Psoas muscle (tissue), 8 donors: ENCODE results near the gene ZNF808. TPM values are rescaled to one million over a fixed set of nuclear protein-coding genes. Genes with fewer than 3 reads are reported as not detected.
"Not testable (repeated sequence)": the region's sequence is repeated elsewhere in the genome, so short reads cannot be mapped to it uniquely, and the experiment has no call there.

Source experiments
- ATAC-seq, 4 donors: fragments of 200-7000 bp; cut with Tn5 transposase; one replicate each; pipeline ENCODE4 v1.9.1; 2020; ENCODE audit warnings: moderate library complexity in 3 of 4, mild to moderate bottlenecking in 2 of 4
- DNase-seq, 2 donors: peaks; one replicate each; pipeline ENCODE4 v3.0.0-alpha.2; 2020
- H3K27ac ChIP-seq: fragments of 200-600 bp; one replicate; pipeline ENCODE4 v1.8.0; 2022
- H3K27me3 ChIP-seq, 3 donors: fragments of 200-600 bp in 1 of 3; one replicate each; pipeline versions ENCODE4 v1.6.1 to v1.8.0; 2013 to 2022; ENCODE audit warnings: low read length in 2 of 3, mild to moderate bottlenecking in 2 of 3, moderate library complexity in 1 of 3; ENCODE audit not compliant: insufficient read depth in 3 of 3
- H3K36me3 ChIP-seq, 2 donors: fragments of 200-600 bp in 1 of 2; one replicate each; pipeline versions ENCODE4 v1.6.1 to v1.8.0; 2013 to 2022; ENCODE audit warnings: low read depth in 1 of 2, mild to moderate bottlenecking in 1 of 2, moderate library complexity in 1 of 2; ENCODE audit not compliant: insufficient read depth in 1 of 2
- H3K4me1 ChIP-seq: fragments of 200-600 bp; one replicate; pipeline ENCODE4 v1.8.0; 2022
- H3K4me3 ChIP-seq: fragments of 200-600 bp; one replicate; pipeline ENCODE4 v1.8.0; 2022; ENCODE audit warnings: mild to moderate bottlenecking
- H3K9me3 ChIP-seq: fragments of 200-600 bp; one replicate; pipeline ENCODE4 v1.8.0; 2022
- CTCF ChIP-seq: fragments of 200-600 bp; IDR thresholded peaks from one replicate; pipeline ENCODE4 v1.8.0; 2022; ENCODE audit warnings: antibody characterized with exemption
- WGBS, 3 donors: extraction: QIAGEN DNeasy Blood & Tissue Kit; methylation state at CpG; one replicate each; pipeline versions ENCODE4 v1.1.6 to v1.1.7; 2013; 5-methylcytosine and 5-hydroxymethylcytosine counted together
- intact Hi-C, 2 donors: fragments of 100-400 bp; cut with DNase I; formaldehyde crosslinking; loops; one replicate each; pipeline versions ENCODE4 v1.11.0 to v1.14.2; 2022
- polyA plus RNA-seq, 3 donors: library from polyadenylated mRNA; stranded (reverse); fragments of 200-250 nt; gene quantifications; one replicate each; pipeline ENCODE4 v1.2.3, GENCODE V29; 2013
- total RNA-seq, 4 donors: library from RNA; stranded (reverse); fragmentation: NEBNext Ultra II Directional in 2 of 4; extraction: Animal tissue kit (Norgen Biotek cat#: 25700) in 2 of 4; gene quantifications; one replicate each; pipeline versions ENCODE4 v1.2.1 to v1.2.4, GENCODE V29; 2021 to 2023
- donor health status: healthy with polysubstance abuse.
- donor health status: DM: no; HTN: no; CAD: no; lungs with moderate emphysema.
- donor health status: Bipolar disorder and iron deficiency.
- donor health status: healthy.
- donor health status: DM: yes; HTN: yes; CAD: no.
- donor health status: DM: no; HTN: no; CAD: no.
- donor health status: DM: no; HTN: no; CAD: no.
- donor health status: DM: yes; HTN: yes; CAD: no.

ZNF808 gene
- total and polyA plus RNA-seq, 7 donors = 0.83 to 12.6 (median 7.7) TPM

- H3K4me3 ChIP-seq = no peak overlapping the region
- ATAC-seq (no peak), DNase-seq (no peak)
- H3K36me3 ChIP-seq = peaks cover 0 to 4% of the 10 kb centered on the region in 2 donors
- intact Hi-C loops = no loop called here
- H3K9me3 ChIP-seq = peaks cover 28% of the 10 kb centered on the region
- no peak for TF ChIP-seq CTCF
- no peaks in the 10 kb centered on the region for H3K4me1 ChIP-seq
- H3K27ac ChIP-seq = no peak overlapping the region
- WGBS, 3 donors = 79 to 88% (median 88%) methylated on average over 6 of the region's 6 CpGs
- H3K27me3 ChIP-seq = no peaks in the 10 kb centered on the region
Measured at GRCh38 chr19:52566121-52566520, 38.7 kb downstream of the ZNF808 start.

DNA sequence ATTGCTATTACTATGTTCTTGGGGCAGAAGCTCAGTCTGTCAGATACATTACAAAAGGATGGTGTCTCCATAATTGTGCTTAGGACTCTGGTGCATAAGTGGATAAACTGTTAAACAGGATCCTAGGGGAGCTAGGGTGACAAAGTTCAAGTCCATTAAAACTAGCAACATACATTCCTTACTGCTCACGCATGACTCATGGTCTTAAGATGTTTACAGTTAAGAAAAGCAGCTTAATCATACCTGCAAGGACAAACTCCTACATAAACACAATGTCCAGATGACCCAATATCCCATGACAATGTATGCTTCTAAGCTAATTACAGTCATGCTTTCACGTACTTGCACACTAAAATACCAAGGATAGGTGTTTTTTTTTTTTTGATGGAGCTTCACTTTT, 39.1 kb downstream of the ZNF808 start:
- H3K27me3 ChIP-seq = no peaks in the 10 kb centered on the region
- H3K36me3 ChIP-seq = peaks cover 0 to 4% of the 10 kb centered on the region in 2 donors
- H3K9me3 ChIP-seq = peaks cover 25% of the 10 kb centered on the region
- H3K27ac ChIP-seq = no peak overlapping the region
- intact Hi-C loops = no loop called here
- H3K4me3 ChIP-seq = no peak overlapping the region
- no peaks in the 10 kb centered on the region for H3K4me1 ChIP-seq
- ATAC-seq = no peak
- 88 to 94% (median 90%) methylated on average over 2 of the region's 2 CpGs for WGBS, 3 donors
- no peak for TF ChIP-seq CTCF
- DNase-seq = no peak

GRCh38 chr19:52567921-52568320, 40.5 kb downstream of the ZNF808 start:
- Histone ChIP-seq H3K27ac (no peak overlapping the region), H3K27me3 (no peaks in the 10 kb centered on the region), H3K4me1 (no peaks in the 10 kb centered on the region), H3K9me3 (peaks cover 19% of the 10 kb centered on the region), H3K36me3 (peaks cover 0 to 16% of the 10 kb centered on the region in 2 donors), H3K4me3 (no peak overlapping the region)
- DNase-seq (no peak), ATAC-seq (no peak)
- no peak for TF ChIP-seq CTCF
- intact Hi-C loops = no loop called here
- WGBS, 3 donors = 93 to 96% (median 95%) methylated on average over 14 of the region's 14 CpGs

- intact Hi-C loops, H3K27me3 ChIP-seq, H3K4me1 ChIP-seq, H3K9me3 ChIP-seq: not testable (repeated sequence)
- H3K27ac ChIP-seq = peak overlapping the region; percentile 78
- ATAC-seq (peak; percentile 12 to 24 (median 18)), DNase-seq (peak; percentile 34 to 60)
- peak overlapping the region; percentile 87 for H3K4me3 ChIP-seq
- peaks cover 0 to 28% of the 10 kb centered on the region in 2 donors for H3K36me3 ChIP-seq
- WGBS, 3 donors = 5 to 7% (median 5%) methylated on average over 13 of the region's 13 CpGs
Measured at GRCh38 chr19:52569638-52569999, 42.2 kb downstream of the ZNF808 start.

DNA sequence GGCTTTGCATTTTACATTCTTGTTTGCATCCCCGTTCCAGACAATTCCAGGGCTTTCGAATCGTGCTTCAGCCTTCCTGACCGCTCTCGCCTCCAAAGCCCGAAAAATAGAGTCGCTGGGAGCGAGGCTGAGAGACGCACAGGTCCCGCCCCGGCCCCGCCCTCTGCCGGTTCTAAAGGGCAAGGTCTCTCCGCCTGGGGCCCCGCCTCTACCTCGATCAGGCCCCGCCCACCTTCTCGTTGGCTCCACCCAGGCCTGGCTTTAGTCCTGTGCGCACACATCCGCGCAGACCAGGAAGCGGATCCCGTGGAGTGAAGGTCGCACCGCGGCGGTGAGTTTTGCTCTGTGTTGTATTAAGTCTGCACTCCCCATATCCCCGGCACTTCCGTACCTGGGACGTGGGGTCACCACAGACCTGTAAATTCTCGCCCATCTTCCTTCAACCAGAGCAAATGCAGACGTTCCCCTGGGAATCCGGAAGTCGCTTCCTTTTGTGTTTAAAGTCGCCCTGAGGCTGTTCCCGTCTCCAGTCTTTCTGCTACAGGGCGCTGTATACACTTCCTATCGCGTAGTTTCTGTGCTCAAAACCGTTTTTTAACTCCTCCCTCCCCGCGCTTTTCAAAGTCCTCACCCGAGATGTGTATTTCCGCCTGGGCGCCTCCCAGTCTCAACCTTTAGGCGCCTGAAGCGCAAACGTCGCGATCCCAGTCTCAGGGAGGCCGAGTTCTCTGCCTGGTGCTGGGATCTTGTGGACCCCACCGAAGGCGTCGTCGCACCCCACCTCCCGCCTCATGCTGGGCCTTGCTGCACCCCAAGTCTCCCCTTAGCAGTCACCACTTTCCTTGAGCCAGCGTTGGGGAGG, 42.8 kb downstream of the ZNF808 start, which contains the start of gene ZNF701:
ZNF701 (plus strand) TSS at position 288 of the 862 bp plus-strand sequence. CDS start 3,861 bp downstream, outside the sequence.
- peaks cover 0 to 35% of the 10 kb centered on the region in 2 donors for H3K36me3 ChIP-seq
- no peaks in the 10 kb centered on the region for H3K27me3 ChIP-seq
- H3K9me3 ChIP-seq = peaks cover 10% of the 10 kb centered on the region
- peak; percentile 32 for TF ChIP-seq CTCF
- H3K4me1 ChIP-seq = no peaks in the 10 kb centered on the region
- DNase-seq (peak; percentile 95 to 97), ATAC-seq (peak; percentile 100)
- H3K4me3 ChIP-seq = peak within 1 kb of the TSS; percentile 87
- intact Hi-C loops = loop anchor here in 1 of 2 donors (5.0 kb wide), 1 partner anchor 33 kb away; no protein-coding TSS in a partner anchor
- peak within 1 kb of the TSS; percentile 78 for H3K27ac ChIP-seq
- 0% methylated on average over 57 of the region's 57 CpGs for WGBS, 3 donors
